GM21360 (cell line): ENCODE results near the gene CCDC78.

Experiments
- ATAC-seq: cut with Tn5 transposase; IDR thresholded peaks from one replicate; pipeline ENCODE4 v1.9.1; 2021; ENCODE audit warnings: mild to moderate bottlenecking, moderate library complexity; ENCODE audit not compliant: unreplicated experiment

Gene CCDC78

GRCh38 chr16:680967-681745, 45.1 kb downstream of the CCDC78 start:
- no peak for ATAC-seq

GRCh38 chr16:680625-680945, 45.7 kb downstream of the CCDC78 start:
- peak; percentile 0 for ATAC-seq

GRCh38 chr16:679814-680624, 46.2 kb downstream of the CCDC78 start, which contains the start of gene STUB1:
Gene STUB1, plus strand, starts transcription at chr16:680410. Its CDS starts 116 bp downstream, at chr16:680526.
- ATAC-seq, result peak; percentile 31

- no peak for ATAC-seq
Measured at GRCh38 chr16:678858-679813, 47.1 kb downstream of the CCDC78 start.

GRCh38 chr16:678209-678857, 47.9 kb downstream of the CCDC78 start:
- ATAC-seq, result no peak

GRCh38 chr16:677316-678190, 48.7 kb downstream of the CCDC78 start:
- no peak for ATAC-seq

GRCh38 chr16:676913-677312, 49.3 kb downstream of the CCDC78 start:
- ATAC-seq, result no peak

GRCh38 chr16:676565-676902, 49.7 kb downstream of the CCDC78 start:
- ATAC-seq, result no peak

- no peak for ATAC-seq
Measured at GRCh38 chr16:675884-676564, 50.2 kb downstream of the CCDC78 start.

- no peak for ATAC-seq
Measured at GRCh38 chr16:674968-675883, 51.0 kb downstream of the CCDC78 start, which contains the start of gene RHBDL1. Gene RHBDL1, plus strand, starts transcription at chr16:675671. Its CDS starts 120 bp downstream, at chr16:675791.

GRCh38 chr16:674214-674881, 51.9 kb downstream of the CCDC78 start:
- ATAC-seq, result no peak

GRCh38 chr16:673399-673991, 52.7 kb downstream of the CCDC78 start:
- no peak for ATAC-seq

- ATAC-seq, result no peak
Measured at GRCh38 chr16:672851-673250, 53.4 kb downstream of the CCDC78 start.
